ENCODE measurements around the gene SAP30L.
A peak's percentile ranks its signal among the peaks of the same experiment; 100 is the strongest.

Gene SAP30L, protein sequence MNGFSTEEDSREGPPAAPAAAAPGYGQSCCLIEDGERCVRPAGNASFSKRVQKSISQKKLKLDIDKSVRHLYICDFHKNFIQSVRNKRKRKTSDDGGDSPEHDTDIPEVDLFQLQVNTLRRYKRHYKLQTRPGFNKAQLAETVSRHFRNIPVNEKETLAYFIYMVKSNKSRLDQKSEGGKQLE

DNA sequence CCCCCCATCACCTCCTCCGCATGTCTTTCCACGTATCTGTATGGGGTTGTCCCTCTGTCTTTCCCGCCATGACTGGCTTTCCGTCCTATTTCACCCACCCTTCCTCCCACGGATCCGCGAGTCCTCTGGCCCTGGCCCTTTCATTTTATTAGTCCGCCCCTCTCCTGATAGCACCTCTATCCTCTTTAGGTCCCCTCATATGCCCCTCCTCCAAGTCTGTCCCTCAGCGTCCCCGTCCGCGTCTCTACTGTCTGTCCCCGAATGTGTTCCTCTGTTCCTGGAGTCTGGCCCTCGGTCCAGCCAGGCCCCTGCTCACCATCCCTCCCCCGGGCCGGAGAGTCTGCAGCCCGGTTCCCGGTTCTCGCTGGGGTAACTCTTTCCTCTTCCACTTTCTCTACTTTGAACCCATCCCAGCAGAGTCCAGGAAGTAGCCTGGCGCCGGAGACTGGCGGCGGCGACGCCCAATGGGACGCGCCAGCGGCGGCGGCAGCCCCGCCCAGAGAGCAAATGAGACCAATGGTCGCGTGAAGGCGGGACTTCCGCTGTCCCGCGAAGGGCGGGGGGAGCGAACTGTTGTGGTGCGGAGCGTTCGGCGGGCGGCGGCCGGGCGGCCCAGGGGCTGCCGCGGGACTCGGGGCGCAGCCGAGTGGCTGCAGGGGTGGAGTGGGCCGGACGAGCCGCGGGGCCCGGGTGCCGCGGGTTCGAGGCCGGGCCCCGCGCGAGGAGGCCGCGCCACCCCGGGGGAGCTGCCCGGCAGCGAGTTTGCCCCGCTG lies at the start of gene SAP30L:
Gene SAP30L, plus strand, starts transcription at position 576 of the 773 bp plus-strand sequence. CDS start 608 bp downstream, outside the sequence.
- peak; percentile 94 for DNase-seq

GRCh38 chr5:154396128-154396527 lies 49.7 kb upstream of the SAP30L start:
- no peak for DNase-seq

- no peak for DNase-seq
Measured at GRCh38 chr5:154397652-154398406, 48.0 kb upstream of the SAP30L start.

GRCh38 chr5:154400678-154401077 lies 45.1 kb upstream of the SAP30L start:
- no peak for DNase-seq

DNA sequence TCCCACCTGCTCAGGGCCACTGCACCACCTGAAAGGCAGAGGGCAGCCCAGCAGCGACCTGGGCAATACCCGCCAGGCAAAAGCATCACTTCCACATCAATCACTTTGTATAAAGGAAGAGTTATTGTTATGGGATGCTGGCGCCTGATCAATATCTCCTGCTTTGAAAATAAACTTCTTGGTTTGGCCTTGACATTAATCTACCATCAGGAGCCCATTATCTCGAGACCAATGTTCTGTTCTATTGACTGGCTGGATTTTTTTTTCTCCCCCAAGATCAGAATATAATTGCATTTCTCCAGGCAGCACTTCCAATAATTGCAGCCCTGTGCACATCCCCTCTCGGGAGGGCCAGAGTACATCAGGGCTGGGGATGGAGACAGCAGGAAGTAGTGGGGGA lies 44.4 kb upstream of the SAP30L start:
- DNase-seq = no peak

DNA sequence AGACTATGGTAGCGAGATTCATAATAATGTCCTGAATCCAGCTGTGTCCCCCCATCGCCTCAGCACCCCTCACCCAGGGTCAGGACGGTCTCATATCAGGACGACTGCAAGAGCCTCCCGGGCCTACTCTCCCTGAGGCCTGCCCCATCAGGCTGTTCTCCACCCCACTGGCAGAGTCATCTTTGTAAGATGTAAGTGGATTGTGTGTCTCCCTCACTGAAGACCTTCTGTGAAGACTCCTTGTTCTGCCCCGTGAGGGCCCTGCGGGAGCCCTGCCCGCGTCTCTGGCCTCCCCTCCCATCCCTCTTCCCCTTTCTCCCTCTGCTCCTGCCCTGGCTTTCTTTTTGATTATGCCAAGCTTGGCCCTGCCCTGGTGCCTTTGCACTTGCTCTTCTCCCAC lies 43.9 kb upstream of the SAP30L start:
- no peak for DNase-seq

DNA sequence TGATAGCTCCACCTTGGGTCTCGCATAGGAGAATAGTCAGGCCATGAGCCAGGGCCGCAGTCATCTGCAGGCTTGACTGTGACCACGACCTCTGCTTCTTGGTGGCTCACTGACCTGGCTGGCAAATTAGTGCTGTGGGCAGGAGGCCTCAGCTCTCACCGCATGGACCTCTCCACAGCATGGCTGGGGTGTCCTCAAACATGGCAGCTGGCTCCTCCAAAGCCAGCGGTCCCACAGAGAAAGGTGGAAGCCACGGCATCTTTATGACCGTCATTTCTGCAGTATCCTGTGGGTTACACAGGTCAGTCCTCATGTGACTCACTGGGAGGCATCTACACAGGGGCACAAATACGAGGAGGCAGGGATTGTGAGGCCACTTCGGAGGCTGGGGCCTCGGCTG lies 43.2 kb upstream of the SAP30L start:
- no peak for DNase-seq

- peak; percentile 28 for DNase-seq
Measured at GRCh38 chr5:154403234-154403633, 42.6 kb upstream of the SAP30L start.

DNA sequence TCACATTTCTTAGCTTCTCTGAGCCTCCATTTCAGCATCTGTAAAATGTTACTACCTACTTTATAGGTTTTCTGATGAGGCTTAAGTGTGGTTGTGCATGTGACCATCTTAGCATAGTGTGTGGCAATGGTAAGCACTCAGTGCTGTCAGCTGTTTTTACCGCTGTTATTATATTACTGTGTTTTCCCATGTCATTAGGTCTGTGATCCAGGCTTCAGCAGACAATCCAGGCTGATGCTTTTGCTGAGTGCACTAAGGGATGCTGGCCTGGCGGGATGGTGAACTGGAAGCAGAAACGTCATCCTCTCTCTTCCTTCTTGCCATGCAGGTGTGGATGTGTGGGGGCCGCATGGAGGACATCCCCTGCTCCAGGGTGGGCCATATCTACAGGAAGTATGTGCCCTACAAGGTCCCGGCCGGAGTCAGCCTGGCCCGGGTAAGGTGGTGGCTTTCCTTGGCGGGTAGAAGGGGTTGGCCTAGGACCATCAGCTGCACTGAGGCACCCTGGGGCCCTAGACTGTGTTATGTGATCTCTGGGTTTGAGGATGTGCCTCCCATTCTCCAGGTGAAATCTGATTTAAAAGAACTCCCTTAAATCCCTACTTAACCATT lies 41.9 kb upstream of the SAP30L start:
- no peak for DNase-seq

GRCh38 chr5:154405078-154405792 lies 40.6 kb upstream of the SAP30L start:
- peak; percentile 76 for DNase-seq

DNA sequence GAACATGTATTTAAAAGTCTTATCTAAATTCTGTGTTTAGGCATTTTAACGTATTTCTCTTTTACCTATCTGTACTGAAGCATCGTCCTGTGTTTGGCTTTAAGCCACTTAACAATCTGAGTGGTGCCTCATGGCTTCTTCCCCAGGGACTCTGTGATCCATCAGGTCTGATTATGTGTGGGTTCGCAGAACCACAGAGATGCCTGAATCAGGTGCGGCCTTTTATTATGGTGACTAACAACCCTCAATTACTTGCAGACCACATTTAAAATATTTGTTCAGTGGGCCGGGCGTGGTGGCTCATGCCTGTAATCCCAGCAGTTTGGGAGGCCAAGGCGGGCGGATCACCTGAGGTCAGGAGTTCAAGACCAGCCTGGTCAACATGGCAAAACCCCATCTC lies 39.6 kb upstream of the SAP30L start:
- peak; percentile 21 for DNase-seq

GRCh38 chr5:154406826-154407225 lies 39.0 kb upstream of the SAP30L start:
- no peak for DNase-seq

DNA sequence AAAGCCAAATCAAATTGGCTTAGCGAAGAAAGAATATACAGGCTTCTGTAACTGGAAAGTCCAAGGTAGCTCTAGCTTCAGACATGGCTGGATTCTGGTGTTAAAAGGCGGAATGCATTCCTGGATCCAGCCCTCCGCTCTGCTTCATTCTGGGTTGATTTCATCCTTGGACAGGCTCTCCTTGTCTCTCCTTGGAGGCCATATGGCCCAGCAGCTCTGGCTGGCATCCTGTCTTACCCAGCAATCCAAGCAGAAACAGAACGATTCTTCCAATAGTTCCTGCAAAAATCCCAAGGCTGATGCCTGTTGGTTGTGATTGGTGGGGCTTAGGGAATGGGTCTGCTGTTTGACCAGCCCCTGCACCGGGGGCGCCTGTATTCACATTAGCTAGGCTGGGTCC lies 37.0 kb upstream of the SAP30L start:
- no peak for DNase-seq

DNA sequence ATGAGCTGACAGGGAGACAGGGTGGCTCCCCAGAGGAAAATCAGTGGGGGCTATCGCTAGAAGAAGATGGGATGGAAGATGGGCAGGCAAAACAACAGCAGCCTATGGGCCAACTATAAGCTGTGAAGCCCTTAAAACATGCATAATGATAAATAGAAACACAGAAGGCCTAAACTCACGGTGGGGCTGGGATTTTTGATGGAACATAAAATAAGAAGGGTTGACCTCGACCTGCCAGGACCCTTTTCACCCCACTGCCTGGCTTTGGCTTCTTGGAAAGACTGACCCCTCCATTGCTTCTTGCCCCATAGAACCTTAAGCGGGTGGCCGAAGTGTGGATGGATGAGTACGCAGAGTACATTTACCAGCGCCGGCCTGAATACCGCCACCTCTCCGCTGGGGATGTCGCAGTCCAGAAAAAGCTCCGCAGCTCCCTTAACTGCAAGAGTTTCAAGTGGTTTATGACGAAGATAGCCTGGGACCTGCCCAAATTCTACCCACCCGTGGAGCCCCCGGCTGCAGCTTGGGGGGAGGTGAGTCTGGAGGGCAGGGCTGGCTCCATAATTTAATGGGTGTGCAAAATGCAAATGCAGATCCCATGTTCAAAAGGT lies 36.5 kb upstream of the SAP30L start:
- no peak for DNase-seq

DNA sequence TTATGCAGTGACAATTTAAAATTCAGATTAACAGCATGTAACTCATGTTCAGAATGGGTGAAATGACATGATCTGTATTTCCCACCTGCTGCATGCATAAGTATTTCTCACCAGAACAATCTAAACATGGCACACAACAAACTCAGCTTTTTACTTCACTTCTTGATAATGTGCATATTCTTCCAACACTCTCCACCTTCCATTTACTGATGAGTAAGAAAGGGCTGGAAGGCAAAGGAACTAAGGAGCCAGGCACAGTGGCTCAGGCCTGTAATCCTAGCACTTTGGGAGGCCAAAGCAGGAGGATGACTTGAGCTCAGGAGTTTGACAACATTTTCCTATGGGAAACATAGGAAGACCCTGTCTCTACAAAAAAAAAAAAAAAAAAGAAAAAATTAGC lies 35.8 kb upstream of the SAP30L start:
- DNase-seq = no peak

- DNase-seq = no peak
Measured at GRCh38 chr5:154410786-154411185, 35.0 kb upstream of the SAP30L start.

DNA sequence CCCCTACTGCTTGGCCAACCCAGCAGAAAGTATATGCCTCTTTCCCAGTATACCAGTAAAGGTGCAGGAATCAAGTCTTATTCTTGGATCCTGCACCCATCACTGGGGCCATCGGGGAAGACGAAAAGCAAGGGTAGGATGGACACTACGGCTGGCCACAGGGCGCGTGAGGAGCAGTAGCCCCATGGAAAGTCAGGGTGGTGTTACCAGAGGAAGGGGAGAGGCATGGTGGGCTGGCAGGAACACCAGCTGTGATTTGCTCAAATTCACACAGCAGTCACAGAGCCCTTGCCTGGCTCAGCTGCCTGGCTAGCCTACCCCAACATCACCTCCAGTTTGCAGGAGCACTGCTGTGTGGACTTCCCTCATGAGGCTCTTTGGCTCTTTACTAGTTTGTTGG lies 34.5 kb upstream of the SAP30L start:
- DNase-seq = no peak

DNA sequence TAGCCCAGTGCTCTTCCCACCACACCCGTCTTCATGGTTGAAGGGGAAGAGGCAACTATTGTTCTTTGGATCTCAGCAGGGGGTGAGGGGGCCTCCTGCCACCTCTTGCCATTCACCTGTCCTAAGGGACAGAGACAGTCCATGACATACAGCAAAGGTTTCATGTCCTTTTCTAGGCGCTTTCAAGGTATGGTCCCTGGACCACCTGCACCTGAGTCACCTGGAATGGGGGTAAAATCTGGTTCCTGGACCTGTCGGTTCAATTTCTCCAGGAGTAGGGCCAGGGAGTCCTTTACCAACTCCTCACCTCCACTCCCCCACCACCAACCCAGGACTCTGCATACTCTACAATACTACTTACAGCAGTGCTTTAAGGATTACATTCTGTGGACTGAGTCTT lies 33.5 kb upstream of the SAP30L start:
- no peak for DNase-seq

- DNase-seq = no peak
Measured at GRCh38 chr5:154412925-154413324, 32.9 kb upstream of the SAP30L start.

DNA sequence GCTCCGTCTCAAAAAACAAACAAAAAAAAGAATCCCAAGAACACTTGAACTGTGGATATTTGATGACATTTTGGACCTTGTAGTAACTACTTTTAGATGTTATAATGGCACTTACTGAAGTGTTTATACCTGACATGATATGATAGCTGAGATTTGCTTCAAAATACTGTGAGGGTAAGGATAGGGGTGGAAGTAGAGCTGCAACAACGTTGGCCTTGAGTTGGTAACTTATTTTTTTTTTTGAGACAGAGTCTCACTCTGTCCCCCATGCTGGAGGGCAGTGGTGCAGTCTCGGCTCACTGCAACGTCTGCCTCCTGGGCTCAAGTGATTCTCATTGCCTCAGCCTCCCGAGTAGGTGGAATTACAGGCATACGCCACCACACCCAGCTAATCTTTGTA lies 30.7 kb upstream of the SAP30L start:
- no peak for DNase-seq

- peak; percentile 65 for DNase-seq
Measured at GRCh38 chr5:154418344-154418820, 27.4 kb upstream of the SAP30L start.

DNA sequence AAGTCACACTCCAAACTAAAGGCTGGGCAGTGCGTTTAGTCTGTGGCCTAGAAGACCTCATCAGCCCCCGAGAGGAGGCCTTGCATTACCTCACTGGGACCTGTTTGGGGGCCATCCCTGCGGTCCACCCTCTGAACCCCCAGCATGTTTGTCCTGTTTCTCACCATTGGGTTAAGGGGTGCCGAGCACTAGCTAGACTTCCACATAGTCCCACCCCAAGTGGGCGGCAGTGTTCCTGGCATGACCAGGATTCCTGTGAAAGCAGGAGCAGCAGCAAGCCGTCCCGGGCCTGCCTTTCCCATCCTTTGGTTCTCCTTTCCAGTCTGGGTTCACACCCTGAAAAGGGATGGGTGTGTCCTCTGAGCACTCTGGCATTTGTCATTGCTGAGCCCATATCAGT lies 26.6 kb upstream of the SAP30L start:
- DNase-seq = no peak
